Spleen (tissue), 7 donors: ENCODE measurements around the gene WNT9A.

ENCODE experiments used
- POLR2A ChIP-seq, 3 donors: fragments of 450-650 bp; IDR thresholded peaks; one replicate each; pipeline ENCODE4 v1.5.1; 2017; ENCODE audit warnings: antibody characterized with exemption in 3 of 3, mild to moderate bottlenecking in 1 of 3
- POLR2AphosphoS5 ChIP-seq, 3 donors: sonication (generic); formaldehyde crosslinking; IDR thresholded peaks; one replicate each; pipeline ENCODE4 v1.5.1; 2017; ENCODE audit warnings: antibody characterized with exemption in 3 of 3
- TF ChIP-seq, protein P1 (sequence below), 11 experiments: fragments of 200-600 bp in 7 of 11; fragments of 450-650 bp in 4 of 11; sonication (generic) in 4 of 11; IDR thresholded peaks in 8 of 11; conservative IDR thresholded peaks in 3 of 11; 1 replicate in 7 of 11; 2 replicates in 4 of 11; pipeline versions ENCODE4 v1.4.0 to v1.8.0; 2016 to 2021; ENCODE audit warnings: antibody characterized with exemption in 11 of 11, inconsistent platforms in 4 of 11, mild to moderate bottlenecking in 1 of 11
- donor health status: DM: no; HTN: no; CAD: no; lungs with moderate emphysema.
- donor health status: DM: no; HTN: no; CAD: no.
- donor health status: DM: no; HTN: no; CAD: no.

DNA sequence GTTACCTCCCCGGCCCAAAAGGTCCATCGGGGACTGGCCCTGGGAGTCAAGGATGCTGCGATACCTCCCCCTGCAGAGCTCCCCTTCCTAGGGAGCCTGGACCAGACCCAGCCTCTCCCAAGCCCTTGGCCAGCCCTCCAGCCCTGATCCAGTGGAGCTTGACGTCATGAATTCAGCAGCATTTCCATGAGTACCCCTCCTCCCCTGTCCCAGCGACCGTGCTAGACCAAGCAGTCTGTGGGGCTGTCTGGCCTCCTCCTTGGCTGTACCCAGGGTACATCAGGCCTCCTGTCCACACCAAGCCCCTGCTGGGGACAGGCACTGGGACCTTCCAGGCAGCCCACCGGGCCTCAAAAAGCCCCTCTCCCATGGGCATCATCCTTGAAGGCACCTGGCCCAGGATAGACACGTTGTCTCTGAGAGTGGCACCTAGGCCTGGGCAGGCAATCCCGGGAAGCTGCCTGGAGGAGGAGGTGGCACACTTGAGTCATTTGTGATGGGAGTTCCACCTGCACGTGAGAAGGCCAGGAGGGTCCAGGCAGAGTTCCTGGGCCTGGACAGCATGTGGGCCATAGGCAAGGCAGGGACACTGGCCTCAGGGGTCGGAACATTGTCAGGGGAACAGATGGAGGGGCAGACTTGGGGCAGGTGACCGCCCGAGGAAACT, 46.4 kb downstream of the WNT9A start:
- TF ChIP-seq, protein P1, sequence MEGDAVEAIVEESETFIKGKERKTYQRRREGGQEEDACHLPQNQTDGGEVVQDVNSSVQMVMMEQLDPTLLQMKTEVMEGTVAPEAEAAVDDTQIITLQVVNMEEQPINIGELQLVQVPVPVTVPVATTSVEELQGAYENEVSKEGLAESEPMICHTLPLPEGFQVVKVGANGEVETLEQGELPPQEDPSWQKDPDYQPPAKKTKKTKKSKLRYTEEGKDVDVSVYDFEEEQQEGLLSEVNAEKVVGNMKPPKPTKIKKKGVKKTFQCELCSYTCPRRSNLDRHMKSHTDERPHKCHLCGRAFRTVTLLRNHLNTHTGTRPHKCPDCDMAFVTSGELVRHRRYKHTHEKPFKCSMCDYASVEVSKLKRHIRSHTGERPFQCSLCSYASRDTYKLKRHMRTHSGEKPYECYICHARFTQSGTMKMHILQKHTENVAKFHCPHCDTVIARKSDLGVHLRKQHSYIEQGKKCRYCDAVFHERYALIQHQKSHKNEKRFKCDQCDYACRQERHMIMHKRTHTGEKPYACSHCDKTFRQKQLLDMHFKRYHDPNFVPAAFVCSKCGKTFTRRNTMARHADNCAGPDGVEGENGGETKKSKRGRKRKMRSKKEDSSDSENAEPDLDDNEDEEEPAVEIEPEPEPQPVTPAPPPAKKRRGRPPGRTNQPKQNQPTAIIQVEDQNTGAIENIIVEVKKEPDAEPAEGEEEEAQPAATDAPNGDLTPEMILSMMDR (IDR thresholded peaks at IDR 0.05 in 8 of 11, conservative IDR thresholded peaks at IDR 0.05 in 3 of 11): no peak
- TF ChIP-seq POLR2A (IDR thresholded peaks at IDR 0.05) (no peak), POLR2AphosphoS5 (IDR thresholded peaks at IDR 0.05) (no peak)
